Smooth muscle cell of the pulmonary artery (primary cell): ENCODE data around the gene CYFIP2. TPM values are rescaled to one million over a fixed set of nuclear protein-coding genes. Genes with fewer than 3 reads are reported as not detected.

Experiments
- total RNA-seq: library from RNA; depleted of rRNA; stranded (reverse); fragments of >200 nt; gene quantifications from 2 replicates; pipeline ENCODE4 v1.2.3, GENCODE V29; 2014

CYFIP2 gene
- total RNA-seq, result 15.7 and 31.7 TPM in 2 replicates

DNA sequence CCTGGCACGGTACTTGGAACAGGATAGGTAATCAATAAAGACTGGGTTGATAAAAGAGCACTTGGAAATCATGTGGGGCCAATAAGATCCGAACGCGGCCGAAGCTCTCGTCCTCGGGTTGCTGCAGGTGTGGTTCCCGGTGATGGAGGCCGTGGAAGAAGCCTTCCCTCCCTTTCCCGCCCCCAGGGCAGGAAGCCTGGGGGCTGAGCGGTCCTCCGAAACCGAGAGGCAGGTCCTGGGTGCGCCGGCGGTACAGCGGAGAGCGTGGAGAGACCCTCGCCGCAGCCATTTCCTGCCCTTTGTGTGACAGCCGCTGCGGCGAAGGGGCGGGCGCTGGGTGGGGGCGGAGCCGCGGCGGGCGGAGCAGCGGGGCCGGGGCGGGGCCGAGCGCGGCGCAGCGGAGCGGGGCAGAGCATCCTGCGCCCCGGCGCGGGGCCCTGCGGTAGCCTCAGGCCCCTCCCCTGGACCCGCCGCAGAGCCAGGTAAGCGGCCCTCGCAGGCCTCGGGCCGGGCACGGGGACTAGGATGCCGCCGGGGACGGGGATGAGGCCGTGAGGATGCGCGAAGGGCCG, at the start of gene CYFIP2:
Gene CYFIP2, plus strand, starts transcription at position 410 of the 572 bp plus-strand sequence. CDS start 19,239 bp downstream, outside the sequence.

Other genes starting within 250 kb of the CYFIP2 start
- not detected in 2 replicates for gene HAVCR1, start 207.0 kb upstream of the CYFIP2 start, total RNA-seq
- 0.33 and 0.39 TPM in 2 replicates for gene HAVCR2, start 157.1 kb upstream of the CYFIP2 start, total RNA-seq
- gene MED7, start 123.3 kb upstream of the CYFIP2 start, total RNA-seq, result 7.0 and 7.1 TPM in 2 replicates
- gene GARIN3, start 99.9 kb upstream of the CYFIP2 start, total RNA-seq, result not detected in 2 replicates
- not detected in 2 replicates for gene ITK, start 85.3 kb upstream of the CYFIP2 start, total RNA-seq
- gene NIPAL4, start 194.1 kb downstream of the CYFIP2 start, total RNA-seq, result 0.07 TPM in 2 replicates